Frontal cortex (tissue), 4 donors: Measurements from ENCODE around the gene AGO1. TPM values are rescaled to one million over a fixed set of nuclear protein-coding genes. Genes with fewer than 3 reads are reported as not detected.
"Not testable (repeated sequence)": the region's sequence is repeated elsewhere in the genome, so short reads cannot be mapped to it uniquely, and the experiment has no call there.

ENCODE experiments used
- DNase-seq, 2 donors: peaks; one replicate each; pipeline ENCODE4 v3.0.0; 2012; ENCODE audit warnings: low spot score in 2 of 2
- FAIRE-seq: peaks from 2 replicates; lab custom pipeline; 2012; peaks lifted over from hg19 to GRCh38; lab: Jason Lieb, UNC
- total RNA-seq: library from RNA; depleted of rRNA; stranded (reverse); fragments of >200 nt; gene quantifications from one replicate; pipeline ENCODE4 v1.2.3, GENCODE V29; 2014
- donor health status: control.
- donor health status: control.
- donor health status: control.

AGO1 gene
- total RNA-seq, 1 donor from 2014 or later = 12.2 TPM

DNA sequence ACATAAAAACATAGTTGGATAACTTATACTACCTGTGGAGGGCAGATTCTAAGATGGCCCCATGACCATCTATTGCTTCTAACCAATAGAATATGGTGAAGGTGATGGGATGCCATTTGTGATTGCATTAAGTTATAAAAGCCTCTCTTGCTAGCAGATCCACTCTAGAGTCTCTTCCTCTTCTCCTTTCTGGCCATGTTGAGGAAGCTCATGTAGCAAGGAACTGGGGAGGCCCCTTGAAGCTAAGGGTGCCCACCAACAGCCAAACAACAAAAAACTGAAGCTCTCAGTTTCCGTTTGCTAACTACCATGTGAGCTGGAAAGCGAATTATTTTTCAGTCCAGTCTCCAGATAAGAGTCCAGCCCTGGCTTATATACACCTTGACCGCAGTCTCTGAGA, 16.0 kb upstream of the AGO1 start:
- DNase-seq (no peak), FAIRE-seq (no peak)

GRCh38 chr1:35869245-35869950, 13.6 kb upstream of the AGO1 start:
- not testable (repeated sequence) for DNase-seq, FAIRE-seq

- no peak for FAIRE-seq
- DNase-seq = no peak
Observed at GRCh38 chr1:35870651-35871309, 12.2 kb upstream of the AGO1 start.

- no peak for FAIRE-seq
Observed at GRCh38 chr1:35873243-35873750, 9.7 kb upstream of the AGO1 start.

GRCh38 chr1:35874115-35874514, 8.9 kb upstream of the AGO1 start:
- DNase-seq, FAIRE-seq: not testable (repeated sequence)

More at GRCh38 chr1:35873243-35873750, 9.7 kb upstream of the AGO1 start:
- DNase-seq = no peak

- no peak for FAIRE-seq
Observed at GRCh38 chr1:35876988-35877387, 6.0 kb upstream of the AGO1 start.

GRCh38 chr1:35881850-35882273, 1.1 kb upstream of the AGO1 start:
- DNase-seq (no peak), FAIRE-seq (no peak)

More at GRCh38 chr1:35876988-35877387, 6.0 kb upstream of the AGO1 start:
- no peak for DNase-seq

DNA sequence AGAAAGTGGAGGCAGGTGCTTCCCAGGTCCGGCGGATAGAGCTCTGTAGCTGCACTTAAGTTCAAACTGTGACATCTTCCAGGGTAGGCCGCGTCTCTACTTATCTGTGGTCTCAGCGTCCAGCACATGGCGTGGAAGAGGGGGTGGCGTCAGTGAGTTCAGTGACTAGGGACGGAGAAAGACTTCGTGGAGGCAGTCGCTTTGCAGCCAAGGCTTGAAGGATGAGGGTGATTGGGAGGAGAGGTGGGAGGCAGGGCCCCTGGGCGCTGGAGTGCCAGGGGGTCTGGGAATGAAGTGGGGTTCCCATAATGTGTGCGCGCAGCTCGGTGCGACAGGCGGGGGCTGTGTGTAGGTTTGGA, 444 bp upstream of the AGO1 start:
- FAIRE-seq = no peak
- DNase-seq = no peak

DNA sequence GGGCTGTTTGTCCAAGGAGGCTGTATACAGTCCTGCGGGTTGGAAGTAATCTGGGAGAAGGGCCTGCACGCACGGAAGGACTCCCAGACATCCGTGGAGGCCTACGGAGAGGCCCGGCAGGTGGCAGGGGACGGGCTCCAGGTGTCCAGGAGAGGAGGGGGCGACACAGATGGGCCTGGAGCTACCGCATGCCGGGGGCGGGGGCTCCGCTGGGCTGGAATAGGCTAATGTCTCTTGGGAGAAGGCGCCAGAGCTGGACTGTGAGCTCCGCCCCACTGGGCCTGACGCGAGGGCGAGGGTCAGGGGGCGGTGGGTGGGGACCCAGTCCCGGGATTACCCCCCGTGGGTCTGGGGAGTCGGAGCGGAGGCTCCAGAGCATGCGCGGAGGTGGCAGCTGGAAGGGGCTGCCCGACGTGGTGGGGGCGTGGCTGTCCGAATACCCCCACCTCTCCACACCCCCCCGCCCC, 659 bp downstream of the AGO1 start:
- FAIRE-seq (no peak), DNase-seq (peak; percentile 60 to 64)

DNA sequence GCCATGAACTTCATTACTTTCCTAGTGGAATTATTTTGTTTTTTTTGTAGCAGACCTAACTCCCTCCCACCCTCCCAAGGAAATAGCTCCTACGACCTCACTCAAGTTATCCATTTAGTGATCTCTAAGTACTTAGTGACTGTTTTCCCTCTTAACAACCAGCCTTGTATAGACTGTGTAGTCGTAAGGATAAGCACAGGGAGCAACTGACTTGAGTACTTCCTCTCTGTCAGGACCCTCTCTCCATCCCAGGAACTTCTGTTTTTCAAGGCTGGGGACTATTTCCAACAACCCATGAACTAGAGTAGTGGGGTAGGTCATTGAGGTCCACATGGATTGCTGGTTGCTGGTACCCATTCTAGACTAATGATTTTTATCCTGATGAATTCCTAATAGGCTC, 1.9 kb downstream of the AGO1 start:
- FAIRE-seq (no peak), DNase-seq (no peak)

GRCh38 chr1:35885961-35886558, 3.1 kb downstream of the AGO1 start:
- FAIRE-seq (no peak), DNase-seq (no peak)

DNA sequence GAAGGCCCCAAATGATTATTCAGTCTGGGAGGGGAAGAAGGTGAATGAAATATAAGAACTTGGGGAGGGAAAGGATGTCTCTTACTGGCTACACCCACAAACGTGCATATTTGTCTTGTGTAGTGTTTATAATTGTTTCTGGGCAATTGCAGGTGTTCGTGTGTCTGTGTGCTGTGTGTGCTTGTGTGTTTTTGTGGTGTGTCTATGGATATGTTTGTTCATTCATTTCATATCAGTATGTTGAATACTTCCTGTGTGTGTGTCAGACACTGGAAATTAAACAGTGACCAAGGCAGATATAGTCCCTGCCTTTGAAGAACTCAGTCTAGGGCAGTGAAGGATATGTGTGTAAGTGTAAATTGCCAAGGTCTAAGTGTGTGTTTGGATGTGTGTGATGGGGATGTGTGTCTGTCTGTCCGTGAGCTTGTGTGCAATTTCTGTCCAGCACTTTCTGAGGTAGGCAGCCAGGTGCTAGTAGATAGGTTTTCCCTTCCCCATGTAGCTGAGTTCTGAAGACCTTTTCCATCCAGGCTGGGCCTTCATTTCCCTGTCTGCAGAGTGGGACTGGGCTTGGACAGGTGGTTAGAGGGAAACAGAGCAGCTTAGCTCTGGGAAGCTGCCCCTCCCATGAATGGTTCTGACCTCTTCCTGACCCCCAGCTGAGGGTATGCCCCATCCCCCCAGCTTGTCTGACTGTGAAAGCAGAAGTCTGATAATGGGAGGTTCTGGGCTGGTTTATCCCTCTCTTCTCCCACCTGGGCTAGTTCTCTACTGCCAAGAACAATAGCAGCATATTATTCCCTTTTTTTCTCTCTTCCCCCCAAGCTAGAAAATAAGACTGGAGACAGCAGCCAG, 3.8 kb downstream of the AGO1 start:
- FAIRE-seq = no peak
- DNase-seq = no peak

GRCh38 chr1:35887508-35887907, 4.5 kb downstream of the AGO1 start:
- DNase-seq (no peak), FAIRE-seq (no peak)

- DNase-seq (no peak), FAIRE-seq (no peak)
Observed at GRCh38 chr1:35888255-35888654, 5.2 kb downstream of the AGO1 start.

DNA sequence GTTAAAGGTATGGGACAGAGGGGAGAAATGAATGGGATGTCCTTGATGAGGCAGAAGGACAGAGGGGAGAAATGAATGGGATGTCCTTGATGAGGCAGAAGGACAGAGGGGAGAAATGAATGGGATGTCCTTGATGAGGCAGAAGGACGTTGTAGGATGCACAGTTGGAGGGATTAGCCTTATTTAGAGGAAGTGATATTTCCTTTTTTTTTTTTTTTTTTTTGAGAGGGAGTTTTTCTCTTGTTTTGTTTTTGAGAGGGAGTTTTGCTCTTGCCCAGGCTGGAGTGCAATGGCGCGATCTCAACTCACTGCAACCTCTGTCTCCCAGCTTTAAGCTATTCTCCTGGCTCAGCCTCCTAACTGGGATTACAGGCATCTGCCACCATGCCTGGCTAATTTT, 6.0 kb downstream of the AGO1 start:
- not testable (repeated sequence) for FAIRE-seq

GRCh38 chr1:35893051-35893879, 10.3 kb downstream of the AGO1 start:
- FAIRE-seq (no peak), DNase-seq (no peak)

More for the DNA sequence above, 6.0 kb downstream of the AGO1 start:
- not testable (repeated sequence) for DNase-seq

DNA sequence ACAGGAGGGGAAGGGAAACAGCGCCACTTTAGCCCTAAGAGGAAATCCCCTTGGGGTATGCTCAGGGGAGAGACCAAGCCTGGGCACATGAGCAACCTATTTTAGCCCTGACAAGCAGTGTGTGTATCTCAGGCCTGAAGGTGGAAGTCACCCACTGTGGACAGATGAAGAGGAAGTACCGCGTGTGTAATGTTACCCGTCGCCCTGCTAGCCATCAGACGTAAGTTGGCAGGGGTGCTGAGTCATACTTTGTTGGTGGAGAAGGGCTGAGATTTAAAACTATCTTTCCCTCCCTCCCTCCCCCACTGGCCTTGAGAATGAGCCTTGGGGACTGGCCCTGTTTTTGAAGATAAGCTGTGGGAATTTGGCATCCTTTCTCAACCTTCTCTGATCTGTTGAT, 11.2 kb downstream of the AGO1 start:
- DNase-seq = peak in 1 of 2 donors; percentile 32
- no peak for FAIRE-seq

DNA sequence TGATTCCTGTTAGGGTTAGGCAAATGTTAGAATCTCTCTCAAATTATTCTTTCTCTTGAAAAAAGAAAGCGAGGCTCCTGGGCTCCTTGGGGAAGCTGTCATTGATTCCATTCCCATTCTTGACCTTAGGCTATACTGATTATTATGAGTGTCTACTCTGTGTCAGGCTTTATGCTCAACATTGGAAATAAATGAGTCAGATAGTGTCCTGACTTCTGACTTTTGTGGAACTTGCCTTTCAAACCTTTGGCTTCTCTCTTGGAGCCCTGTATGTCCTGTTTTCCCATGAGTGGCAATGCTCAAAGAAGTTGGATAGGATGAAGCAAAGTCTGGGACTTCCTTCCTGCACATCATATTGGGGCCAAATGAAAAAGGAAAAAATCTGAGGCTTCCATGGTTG, 11.6 kb downstream of the AGO1 start:
- FAIRE-seq (no peak), DNase-seq (no peak)

DNA sequence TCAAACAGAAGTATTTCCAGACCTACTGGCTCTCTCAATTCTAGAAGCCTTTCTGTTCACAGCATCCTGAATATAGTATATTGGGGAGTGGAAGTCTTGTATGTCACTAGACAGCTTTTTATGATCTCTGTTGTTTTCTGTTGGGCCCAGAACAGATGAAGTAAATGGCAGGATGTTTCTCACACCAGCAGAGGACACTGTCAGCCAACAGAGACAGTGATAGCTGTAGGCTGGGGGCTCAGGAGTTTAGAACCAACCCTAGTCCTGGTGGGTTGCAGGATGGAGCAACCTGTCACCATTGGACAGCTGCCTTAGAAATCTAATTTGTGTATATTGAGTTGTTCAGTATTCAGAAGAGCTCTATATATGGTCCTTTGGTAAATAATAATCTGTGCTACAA, 16.9 kb downstream of the AGO1 start:
- FAIRE-seq (no peak), DNase-seq (no peak)
